ENCODE measurements around the gene IL1A.

DNA sequence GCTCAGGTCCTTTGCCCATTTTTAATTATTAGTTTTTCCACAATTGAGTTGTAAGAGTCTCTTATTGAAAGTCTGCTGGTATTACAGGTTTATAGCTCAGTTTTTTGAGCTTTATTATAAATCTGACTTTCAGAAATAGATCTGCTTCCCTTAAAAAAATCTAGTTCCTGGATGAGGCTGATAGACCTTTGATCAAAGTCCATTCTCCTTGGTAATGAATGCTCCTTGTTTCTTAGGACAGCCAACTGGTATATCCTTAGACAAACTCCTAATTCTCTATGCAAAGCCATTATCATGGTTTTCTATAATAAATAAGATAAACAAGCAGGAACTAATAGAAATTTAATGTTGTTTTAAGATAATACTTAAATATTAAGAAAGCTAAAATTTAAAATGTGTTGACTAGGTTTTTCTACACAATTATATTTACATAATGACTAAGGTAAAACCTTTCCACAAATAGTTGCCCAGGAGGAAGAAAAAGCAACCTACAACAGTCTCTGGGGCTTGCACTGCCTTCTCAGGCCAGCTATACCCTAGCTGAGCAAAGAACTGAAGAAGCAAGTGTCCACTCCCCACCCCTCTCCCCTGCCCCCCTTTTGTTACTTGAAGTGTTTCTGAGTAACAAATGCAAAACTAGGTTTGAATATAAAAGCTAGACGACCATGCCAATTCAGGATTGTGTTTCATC is 46.6 kb downstream of the IL1A start:
- TF ChIP-seq CTCF (IDR thresholded peaks at IDR 0.05): no peak
- no peak for TF ChIP-seq POLR2AphosphoS5 (IDR thresholded peaks at IDR 0.05)
- no peak for TF ChIP-seq POLR2A (IDR thresholded peaks at IDR 0.05)
